ENCODE data around the gene DALRD3.

DNA sequence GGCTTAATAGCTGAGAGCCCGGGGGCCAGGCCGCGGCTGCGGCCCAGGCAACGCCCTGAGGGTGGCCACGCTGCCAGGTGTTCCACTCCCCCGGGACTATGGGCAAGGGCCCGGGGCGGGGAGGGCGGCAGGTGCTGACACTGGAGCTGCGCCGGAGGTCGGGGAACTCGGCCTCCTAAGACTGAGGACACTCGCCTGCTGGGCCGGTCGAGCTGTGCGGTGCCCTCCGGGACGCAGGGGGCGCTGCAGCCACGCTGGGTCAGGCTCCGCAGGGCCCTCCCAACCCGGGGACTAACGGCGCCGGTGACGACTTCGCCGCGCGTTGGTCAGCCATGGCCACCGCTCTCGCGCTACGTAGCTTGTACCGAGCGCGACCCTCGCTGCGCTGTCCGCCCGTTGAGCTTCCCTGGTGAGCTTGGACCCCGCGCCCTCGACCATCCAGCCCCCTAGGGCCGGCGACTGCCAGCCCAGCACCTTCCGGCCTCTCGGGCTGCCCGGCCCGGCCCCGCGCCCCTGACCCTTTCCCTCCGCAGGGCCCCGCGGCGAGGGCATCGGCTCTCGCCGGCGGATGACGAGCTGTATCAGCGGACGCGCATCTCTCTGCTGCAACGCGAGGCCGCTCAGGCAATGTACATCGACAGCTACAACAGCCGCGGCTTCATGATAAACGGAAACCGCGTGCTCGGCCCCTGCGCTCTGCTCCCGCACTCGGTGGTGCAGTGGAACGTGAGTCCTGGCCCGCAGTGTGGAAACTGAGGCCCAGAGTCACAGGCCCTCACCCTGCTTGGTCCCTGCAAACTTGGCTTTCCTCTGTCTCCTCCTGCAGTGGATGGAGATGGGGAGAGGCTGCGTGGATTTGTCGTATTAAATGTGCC, 3.7 kb upstream of the DALRD3 start, which contains the start of gene NDUFAF3:
- TF ChIP-seq EP300 (IDR thresholded peaks at IDR 0.05) (no peak), CTCF (IDR thresholded peaks at IDR 0.05) (peak; percentile 99)

Data from ovary (tissue), 3 donors.